ENCODE measurements around the gene B4GALNT4. TPM values are rescaled to one million over a fixed set of nuclear protein-coding genes. Genes with fewer than 3 reads are reported as not detected.

The B4GALNT4 gene
- total and polyA plus RNA-seq, 12 donors, result 0.09 to 1.7 (median 0.56) TPM; not detected in 3

GRCh38 chr11:368414-369335 is 624 bp upstream of the B4GALNT4 start:
- 3 to 7% methylated on average over 30 to 55 of the region's 61 CpGs for WGBS, 2 donors
- peaks cover 0 to 10% (median 8%) of the 10 kb centered on the region in 9 donors for H3K4me1 ChIP-seq
- DNase-seq (no peak), ATAC-seq (peak in 2 of 8 donors; percentile 11 to 21)
- H3K36me3 ChIP-seq, result no peaks in the 10 kb centered on the region
- H3K27ac ChIP-seq, result no peak overlapping the region
- no peaks in the 10 kb centered on the region for H3K9me3 ChIP-seq
- H3K27me3 ChIP-seq, result peaks cover 8 to 72% (median 61%) of the 10 kb centered on the region in 7 donors
- intact Hi-C loops (cut with DNase I), result loop anchor here in 3 of 10 donors (10.0 kb wide), 2 partner anchors 76 to 114 kb away; partner anchors contain the start of gene ANO9 (in 1 of the 3)
- no peak for TF ChIP-seq CTCF (IDR thresholded peaks at IDR 0.05)
- H3K4me3 ChIP-seq, result peak overlapping the region in 6 of 10 donors; percentile 11 to 28 (median 21)

- DNase-seq, result no peak
- 20 to 22% methylated on average over 39 to 42 of the region's 42 CpGs for WGBS, 2 donors
- no peak for ATAC-seq
- no peak for TF ChIP-seq CTCF (IDR thresholded peaks at IDR 0.05)
- Histone ChIP-seq H3K4me3 (no peak overlapping the region), H3K9me3 (no peaks in the 10 kb centered on the region), H3K36me3 (no peaks in the 10 kb centered on the region), H3K27me3 (peaks cover 0 to 58% (median 49%) of the 10 kb centered on the region in 7 donors), H3K4me1 (peaks cover 0 to 10% (median 8%) of the 10 kb centered on the region in 9 donors), H3K27ac (no peak overlapping the region)
- intact Hi-C loops (cut with DNase I), result loop anchor here in 1 of 10 donors (5.0 to 10.0 kb wide), 2 partner anchors 116 to 1472 kb away; no protein-coding TSS in a partner anchor
Observed at GRCh38 chr11:370070-370941, 1.0 kb downstream of the B4GALNT4 start.

GRCh38 chr11:371051-371450 is 1.8 kb downstream of the B4GALNT4 start:
- Histone ChIP-seq H3K4me3 (no peak overlapping the region), H3K9me3 (no peaks in the 10 kb centered on the region), H3K4me1 (peaks cover 0 to 10% (median 8%) of the 10 kb centered on the region in 9 donors), H3K36me3 (no peaks in the 10 kb centered on the region), H3K27ac (no peak overlapping the region), H3K27me3 (peaks cover 0 to 57% (median 41%) of the 10 kb centered on the region in 7 donors)
- ATAC-seq, result no peak
- DNase-seq, result no peak
- 87 to 89% methylated on average over 4 to 5 of the region's 5 CpGs for WGBS, 2 donors
- intact Hi-C loops (cut with DNase I), result loop anchor here in 1 of 10 donors (5.0 to 10.0 kb wide), 2 partner anchors 116 to 1471 kb away; no protein-coding TSS in a partner anchor
- no peak for TF ChIP-seq CTCF (IDR thresholded peaks at IDR 0.05)

All from heart right ventricle (tissue), 16 donors.